LNCAP (cell line): Measurements from ENCODE around the gene TEX55.

Source experiments
- CTCF ChIP-seq: fragments of 450-650 bp; IDR thresholded peaks from 2 replicates; pipeline ENCODE4 v1.5.1; 2017; ENCODE audit warnings: mild to moderate bottlenecking

Gene TEX55

GRCh38 chr3:119175872-119176756 is 30.1 kb downstream of the TEX55 start:
- TF ChIP-seq CTCF: no peak

DNA sequence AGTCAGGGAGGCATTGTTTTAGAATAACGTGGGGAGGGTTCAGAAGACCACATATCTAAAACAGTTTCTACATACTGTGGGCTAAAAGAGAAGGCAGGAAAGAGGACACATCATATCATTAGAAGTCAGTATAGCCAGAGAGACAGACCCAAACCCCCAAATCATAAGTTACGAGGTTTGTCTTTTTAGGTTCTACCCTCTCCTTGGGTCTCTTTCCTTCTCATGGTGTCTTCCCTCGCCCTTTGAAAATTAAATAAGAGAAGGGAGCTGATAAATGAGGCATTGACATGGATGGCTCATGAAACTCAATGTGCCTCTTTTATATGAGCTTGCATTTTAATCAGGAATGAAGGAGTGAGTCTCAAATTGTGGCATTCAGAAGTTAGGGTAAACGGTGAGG is 30.8 kb downstream of the TEX55 start:
- TF ChIP-seq CTCF: no peak

- no peak for TF ChIP-seq CTCF
These were observed 31.4 kb downstream of the TEX55 start for GRCh38 chr3:119177321-119177720.

DNA sequence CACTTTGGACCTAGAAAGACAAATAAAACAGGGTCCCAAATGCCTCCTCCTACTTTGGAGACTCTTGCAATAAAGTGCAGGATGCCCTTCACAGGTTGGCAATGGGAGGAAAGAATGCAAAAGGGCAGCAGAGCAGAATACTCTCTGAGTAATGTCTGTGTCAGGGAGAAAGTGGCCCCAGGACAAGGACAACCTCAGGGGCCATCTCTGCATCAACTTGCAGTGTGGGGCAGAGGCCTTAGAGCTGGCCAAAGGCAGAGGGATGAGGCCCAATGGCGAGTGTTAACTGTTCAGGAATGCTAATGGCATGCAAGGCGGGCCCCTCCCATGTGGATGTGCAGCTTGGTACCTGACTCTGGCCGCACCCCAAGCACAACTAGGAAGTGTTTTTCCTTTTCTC is 35.8 kb downstream of the TEX55 start:
- no peak for TF ChIP-seq CTCF

DNA sequence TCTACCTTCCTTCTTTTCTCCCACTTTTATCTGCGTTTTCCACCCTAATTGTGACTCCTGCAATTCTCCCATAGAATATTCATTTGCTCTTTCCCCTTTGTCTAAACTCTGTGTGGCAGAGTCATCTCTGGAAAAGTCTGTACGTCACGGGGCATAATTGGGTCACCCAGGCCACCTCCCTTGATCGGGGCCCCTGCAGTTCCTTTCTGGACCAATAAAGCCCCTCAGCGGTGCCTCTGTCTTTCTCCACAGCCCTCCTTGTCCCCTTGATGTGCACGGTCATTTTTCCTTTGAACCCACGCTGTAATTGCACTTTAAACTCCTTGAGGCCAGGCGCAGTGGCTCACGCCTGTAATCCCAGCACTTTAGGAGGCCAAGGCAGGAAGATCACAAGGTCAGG is 38.1 kb downstream of the TEX55 start:
- TF ChIP-seq CTCF: no peak

GRCh38 chr3:119184796-119185570 is 39.0 kb downstream of the TEX55 start:
- no peak for TF ChIP-seq CTCF

GRCh38 chr3:119187266-119187665 is 41.3 kb downstream of the TEX55 start:
- TF ChIP-seq CTCF: no peak
